ENCODE data around the gene MT1B.
A peak's percentile ranks its signal among the peaks of the same experiment; 100 is the strongest.
"Not testable (repeated sequence)": the region's sequence is repeated elsewhere in the genome, so short reads cannot be mapped to it uniquely, and the experiment has no call there.

MT1B gene

GRCh38 chr16:56669005-56669839 lies 17.5 kb downstream of the MT1B start, which contains the start of gene MT1H:
Gene MT1H (plus strand): TSS chr16:56669814. CDS start chr16:56669885, 71 bp downstream.
- no peak for DNase-seq

- no peak for DNase-seq
Observed at GRCh38 chr16:56669840-56670619, 18.3 kb downstream of the MT1B start.

GRCh38 chr16:56670620-56670934 lies 18.9 kb downstream of the MT1B start:
- no peak for DNase-seq

GRCh38 chr16:56671691-56672090 lies 20.0 kb downstream of the MT1B start:
- DNase-seq: not testable (repeated sequence)

DNA sequence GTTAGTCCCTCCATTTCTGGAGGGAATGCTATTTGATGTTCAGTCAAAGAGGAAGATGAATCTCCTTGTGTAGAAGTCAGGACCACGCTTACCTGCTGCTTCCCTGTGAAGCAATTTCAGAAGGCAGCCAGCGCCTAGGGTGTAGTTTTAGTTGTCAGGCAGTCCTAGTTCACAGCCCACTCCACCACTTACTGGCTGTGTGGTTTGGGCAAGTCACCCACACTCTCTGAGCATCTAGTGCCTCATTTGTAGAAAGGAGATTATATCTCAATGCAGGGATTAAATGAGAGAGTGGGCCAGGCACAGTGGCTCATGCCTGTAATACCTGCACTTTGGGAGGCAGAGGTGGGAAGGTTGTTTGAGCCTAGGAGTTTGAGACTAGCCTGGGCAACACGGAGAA lies 20.5 kb downstream of the MT1B start:
- DNase-seq: not testable (repeated sequence)

GRCh38 chr16:56672761-56673536 lies 21.3 kb downstream of the MT1B start:
- no peak for DNase-seq

DNA sequence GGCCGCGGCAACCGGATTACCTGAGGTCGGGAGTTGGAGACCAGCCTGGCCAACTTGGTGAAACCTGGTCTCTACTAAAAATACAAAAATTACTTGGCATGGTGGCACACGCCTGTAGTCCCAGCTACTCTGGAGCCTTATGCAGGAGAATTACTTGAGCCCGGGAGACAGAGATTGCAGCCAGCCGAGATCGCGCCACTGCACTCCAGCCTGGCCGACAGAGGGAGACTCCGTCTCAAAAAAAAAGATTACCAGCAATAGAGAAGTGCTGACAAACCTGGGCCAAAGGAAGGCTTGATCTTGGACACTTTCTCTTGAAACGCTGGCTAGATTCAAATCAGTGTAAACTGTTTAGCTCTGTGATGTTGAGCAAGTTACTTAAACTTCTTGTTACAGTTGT lies 22.2 kb downstream of the MT1B start:
- DNase-seq: no peak

GRCh38 chr16:56674570-56674969 lies 22.9 kb downstream of the MT1B start:
- not testable (repeated sequence) for DNase-seq

GRCh38 chr16:56675685-56676210 lies 24.1 kb downstream of the MT1B start:
- no peak for DNase-seq

- no peak for DNase-seq
Observed at GRCh38 chr16:56677474-56677873, 25.8 kb downstream of the MT1B start.

DNA sequence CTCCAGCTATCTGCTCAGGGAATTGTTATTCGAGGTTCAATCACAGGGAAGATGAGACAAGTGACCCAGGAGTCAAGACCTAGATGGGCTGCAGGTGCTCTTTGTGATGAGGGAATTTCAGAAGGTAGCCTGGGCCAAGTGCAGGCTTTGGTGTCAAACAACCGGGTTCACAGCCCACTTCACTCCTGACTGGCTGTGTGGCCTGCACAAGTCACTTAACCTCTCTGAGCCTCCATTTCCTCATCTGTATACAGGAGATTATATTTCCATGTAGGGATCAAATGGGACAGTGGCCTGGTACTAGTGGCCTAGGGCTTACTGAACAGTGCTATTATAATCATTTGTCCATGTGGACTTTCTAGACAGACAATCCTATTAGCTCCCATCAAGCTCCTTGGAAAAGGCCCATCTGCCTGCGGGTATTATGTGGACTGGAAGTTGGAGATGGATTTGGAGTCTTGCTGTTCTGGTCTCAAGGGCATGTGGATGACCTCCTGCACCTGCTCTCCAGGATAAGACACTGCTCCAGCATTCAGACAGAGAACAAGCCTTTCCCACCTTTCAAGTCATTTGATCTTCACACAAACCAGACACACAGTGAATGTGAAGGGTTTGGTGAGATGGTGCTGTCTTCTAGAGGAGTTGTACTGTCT lies 27.5 kb downstream of the MT1B start:
- DNase-seq: no peak

DNA sequence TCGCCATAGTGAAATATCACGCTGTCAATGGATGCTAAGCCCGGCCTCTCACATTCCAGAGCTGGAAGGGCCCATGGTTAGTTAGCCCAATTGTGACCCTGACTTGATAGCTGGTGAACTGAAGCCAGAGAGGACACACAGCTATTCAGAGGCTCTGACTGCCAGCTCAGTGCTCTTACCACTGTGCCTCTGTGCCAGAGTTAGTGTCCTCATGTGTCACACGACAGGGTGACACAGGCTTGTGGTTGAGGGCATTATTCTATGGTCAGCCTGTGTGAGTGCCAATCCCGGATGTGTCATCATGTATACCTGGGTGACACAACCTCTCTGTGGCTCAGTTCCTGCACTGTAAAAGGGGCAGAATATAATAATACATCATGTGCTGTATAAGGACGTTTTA lies 28.1 kb downstream of the MT1B start:
- no peak for DNase-seq

DNA sequence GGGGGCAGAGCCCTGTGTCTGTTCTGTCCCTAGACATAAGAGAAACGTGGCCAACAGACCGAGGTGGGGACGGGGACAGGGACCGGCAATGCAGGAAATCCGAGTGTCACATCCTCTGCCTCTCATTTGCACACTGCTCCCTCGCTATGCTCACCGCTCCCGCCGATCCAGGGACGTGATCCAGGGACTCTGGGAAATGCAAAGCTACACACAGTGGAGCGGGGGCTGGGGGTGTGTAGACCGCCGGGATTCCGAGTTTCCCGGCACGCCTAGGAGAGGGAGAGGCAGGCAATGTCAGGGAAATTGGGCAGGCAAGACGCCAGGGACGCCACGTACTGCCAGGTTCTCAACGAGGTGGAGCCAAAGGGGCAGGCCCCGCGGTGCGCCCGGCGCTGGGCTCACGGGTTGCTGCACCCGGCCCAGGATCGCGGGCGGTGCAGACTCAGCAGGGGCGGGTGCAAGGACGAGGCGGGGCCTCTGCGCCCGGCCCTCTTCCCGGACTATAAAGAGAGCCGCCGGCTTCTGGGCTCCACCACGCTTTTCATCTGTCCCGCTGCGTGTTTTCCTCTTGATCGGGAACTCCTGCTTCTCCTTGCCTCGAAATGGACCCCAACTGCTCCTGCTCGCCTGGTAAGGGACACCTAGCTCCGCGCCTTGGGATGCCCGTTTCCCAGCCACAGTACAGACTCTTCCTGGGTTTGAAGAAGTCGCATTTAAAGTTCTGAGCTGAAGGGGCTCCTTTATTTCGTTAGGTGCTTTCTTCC lies 30.4 kb downstream of the MT1B start, which contains the start of gene MT1X:
Gene MT1X, plus strand, starts transcription at position 532 of the 764 bp plus-strand sequence. Its CDS starts 71 bp downstream, at position 603.
- peak; percentile 60 to 65 for DNase-seq

DNA sequence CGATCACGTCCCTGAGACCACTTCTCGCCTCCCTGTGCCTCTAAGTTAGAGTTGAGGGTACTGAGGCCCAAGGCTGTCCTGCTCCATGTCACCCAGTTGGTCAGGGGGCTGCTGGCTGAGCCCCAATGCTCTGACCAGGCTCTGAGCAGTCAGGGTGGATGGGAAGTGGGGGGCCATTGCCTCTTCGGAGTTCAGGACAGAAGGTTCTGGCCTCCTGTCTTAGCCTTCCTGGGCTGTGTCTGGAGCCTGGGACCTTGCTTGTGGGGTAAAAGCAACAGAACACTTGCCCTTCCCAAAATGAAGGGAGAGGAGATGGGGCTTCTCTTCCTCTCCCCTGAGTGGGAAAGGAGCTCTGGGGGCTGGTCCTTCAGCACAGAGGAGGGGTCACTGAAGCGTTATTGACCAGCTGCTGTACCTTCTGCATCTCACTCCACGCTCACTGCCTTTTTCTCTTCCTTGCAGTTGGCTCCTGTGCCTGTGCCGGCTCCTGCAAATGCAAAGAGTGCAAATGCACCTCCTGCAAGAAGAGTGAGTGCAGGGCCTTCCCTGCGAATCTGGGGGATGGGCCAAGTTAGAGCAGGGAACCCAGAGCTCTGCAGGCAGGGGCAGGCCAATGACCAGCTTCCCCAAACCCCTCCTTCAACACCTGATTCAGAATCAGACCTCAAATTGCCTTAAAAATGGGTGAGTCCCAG lies 31.2 kb downstream of the MT1B start:
- DNase-seq: no peak

DNA sequence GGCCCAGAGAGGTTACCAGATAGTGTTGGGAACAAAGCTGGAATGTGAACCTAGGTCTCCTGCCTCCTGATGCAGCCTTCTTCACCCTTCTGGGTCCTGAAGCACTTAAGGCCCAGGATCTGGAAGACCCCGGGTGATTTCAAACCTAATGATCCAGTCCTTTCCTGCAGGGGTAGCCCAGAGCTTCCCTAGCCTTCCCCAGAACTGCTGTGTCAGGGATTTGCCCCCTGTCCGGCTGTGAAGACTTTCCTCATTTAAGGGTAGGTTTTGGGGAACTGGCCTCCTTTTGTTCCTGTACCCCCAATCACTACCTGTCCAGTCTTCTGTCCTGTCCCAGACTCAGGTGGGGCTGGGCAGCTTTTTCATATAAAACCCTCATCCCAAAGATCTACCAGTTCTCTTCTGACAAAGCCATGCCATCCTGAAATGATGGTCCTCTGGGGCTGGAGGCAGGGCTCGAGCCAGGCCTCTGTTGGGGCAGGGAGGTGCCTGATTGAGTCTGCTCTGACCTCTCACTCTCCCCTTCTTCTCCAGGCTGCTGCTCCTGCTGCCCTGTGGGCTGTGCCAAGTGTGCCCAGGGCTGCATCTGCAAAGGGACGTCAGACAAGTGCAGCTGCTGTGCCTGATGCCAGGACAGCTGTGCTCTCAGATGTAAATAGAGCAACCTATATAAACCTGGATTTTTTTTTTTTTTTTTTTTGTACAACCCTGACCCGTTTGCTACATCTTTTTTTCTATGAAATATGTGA lies 31.9 kb downstream of the MT1B start:
- DNase-seq: no peak

DNA sequence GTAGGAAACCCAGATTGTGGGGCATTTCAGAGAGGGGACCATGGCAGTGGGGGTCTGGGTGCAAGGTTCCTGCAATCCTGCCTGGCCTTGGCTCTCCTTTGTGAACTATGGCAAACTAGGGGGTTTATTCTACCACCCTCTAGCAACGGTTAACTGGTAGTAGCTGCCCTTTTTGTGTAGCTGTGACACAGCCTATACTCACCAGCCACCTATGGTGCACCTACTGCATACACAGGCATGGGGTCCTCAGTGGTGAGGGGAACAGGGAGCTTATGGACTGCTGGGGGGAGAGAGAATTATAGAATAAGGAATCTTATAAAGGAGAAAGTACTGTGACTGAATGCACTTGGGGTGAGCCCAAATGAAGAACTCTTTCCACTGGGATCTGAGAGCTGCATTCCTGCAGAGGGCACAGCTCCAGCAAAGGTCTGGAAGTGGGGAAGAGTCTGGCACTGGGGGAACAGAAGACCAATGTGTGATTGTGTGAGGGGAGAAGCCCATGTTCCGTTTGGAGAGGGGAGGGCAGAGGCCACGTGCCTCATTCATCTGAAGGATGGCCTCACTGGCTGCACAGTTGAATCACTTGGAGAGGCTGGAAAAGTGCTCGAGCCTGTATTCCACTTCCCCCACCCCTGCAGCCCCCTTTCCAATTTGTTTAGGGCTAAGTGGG lies 32.7 kb downstream of the MT1B start:
- DNase-seq: no peak

DNA sequence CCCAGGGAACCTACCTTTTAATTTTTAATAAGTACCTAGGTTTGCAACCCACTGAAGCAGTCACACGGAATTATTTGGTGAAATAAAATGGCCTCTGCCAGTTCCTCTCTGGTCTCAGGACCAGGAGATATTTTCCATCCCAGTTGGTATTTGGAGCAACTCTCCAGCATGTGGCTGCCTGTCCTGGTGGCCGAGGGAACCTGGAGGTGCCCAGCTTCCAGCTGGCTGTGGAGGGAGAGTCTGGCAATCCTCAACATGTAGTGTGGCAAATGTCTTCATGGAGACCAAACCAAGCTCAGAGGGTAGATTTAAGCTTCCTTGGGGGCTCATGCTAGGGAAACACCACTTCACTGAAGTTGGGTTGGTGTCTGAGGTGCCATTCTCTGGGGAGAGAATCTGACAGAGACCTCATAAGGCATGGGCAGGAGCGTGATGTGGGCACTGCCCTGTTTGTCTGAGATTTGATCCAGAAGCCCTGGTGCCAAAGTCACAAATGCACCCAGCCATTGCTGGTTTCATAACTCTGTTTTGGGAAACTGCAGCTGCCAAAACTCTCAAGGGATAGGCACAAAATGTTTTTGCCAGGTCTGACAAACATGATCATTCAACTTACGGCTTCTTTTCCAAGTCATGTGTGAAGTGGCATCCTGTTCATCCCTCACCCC lies 33.4 kb downstream of the MT1B start:
- no peak for DNase-seq

GRCh38 chr16:56686758-56687157 lies 35.1 kb downstream of the MT1B start:
- DNase-seq: no peak

- DNase-seq: no peak
Observed at GRCh38 chr16:56688762-56689161, 37.1 kb downstream of the MT1B start.

Data from NCI-H1930 (cell line).